LNCAP (cell line): Measurements from ENCODE around the gene CYP2W1.

ENCODE experiments used
- CTCF ChIP-seq: fragments of 450-650 bp; IDR thresholded peaks from 2 replicates; pipeline ENCODE4 v1.5.1; 2017; ENCODE audit warnings: mild to moderate bottlenecking

Gene CYP2W1

GRCh38 chr7:981793-982510 lies 1.0 kb upstream of the CYP2W1 start:
- no peak for TF ChIP-seq CTCF

GRCh38 chr7:982511-983003 lies 424 bp upstream of the CYP2W1 start:
- TF ChIP-seq CTCF, result no peak

- no peak for TF ChIP-seq CTCF
Observed at GRCh38 chr7:983616-984071, 663 bp downstream of the CYP2W1 start.

- no peak for TF ChIP-seq CTCF
Observed at GRCh38 chr7:984361-985126, 1.6 kb downstream of the CYP2W1 start.

GRCh38 chr7:985127-985416 lies 2.1 kb downstream of the CYP2W1 start:
- TF ChIP-seq CTCF, result no peak

- no peak for TF ChIP-seq CTCF
Observed at GRCh38 chr7:985915-986741, 3.1 kb downstream of the CYP2W1 start.
